Right lobe of liver (tissue), 6 donors: ENCODE data around the gene FAM171A1. TPM values are rescaled to one million over a fixed set of nuclear protein-coding genes. Genes with fewer than 3 reads are reported as not detected.
A peak's percentile ranks its signal among the peaks of the same experiment; 100 is the strongest.
"Not testable (repeated sequence)": the region's sequence is repeated elsewhere in the genome, so short reads cannot be mapped to it uniquely, and the experiment has no call there.

Experiments used
- ATAC-seq, 4 donors: fragments of 200-7000 bp; cut with Tn5 transposase; one replicate each; pipeline ENCODE4 v1.9.1; 2020; ENCODE audit warnings: mild to moderate bottlenecking in 4 of 4, moderate library complexity in 4 of 4
- DNase-seq, 3 donors: peaks; one replicate each; pipeline ENCODE4 v3.0.0-alpha.2; 2020
- H3K27ac ChIP-seq, 3 donors: fragments of 200-600 bp; one replicate each; pipeline ENCODE4 v1.8.0; 2022
- H3K27me3 ChIP-seq, 2 donors: fragments of 200-600 bp; one replicate each; pipeline ENCODE4 v1.8.0; 2022
- H3K36me3 ChIP-seq, 4 donors: fragments of 200-600 bp; sonication (generic) in 1 of 4; one replicate each; pipeline versions ENCODE4 v1.5.1 to v1.8.0; 2017 to 2022; ENCODE audit warnings: control low read depth in 1 of 4
- H3K4me1 ChIP-seq, 4 donors: fragments of 200-600 bp; sonication (generic) in 1 of 4; one replicate each; pipeline versions ENCODE4 v1.5.1 to v1.8.0; 2017 to 2022; ENCODE audit warnings: control low read depth in 1 of 4
- H3K4me3 ChIP-seq, 3 donors: fragments of 200-600 bp; one replicate each; pipeline ENCODE4 v1.8.0; 2022
- H3K9me3 ChIP-seq, 4 donors: fragments of 200-600 bp; sonication (generic) in 1 of 4; one replicate each; pipeline versions ENCODE4 v1.5.1 to v1.8.0; 2017 to 2022; ENCODE audit warnings: control low read depth in 1 of 4
- POLR2A ChIP-seq: fragments of 450-650 bp; IDR thresholded peaks from one replicate; pipeline ENCODE4 v1.6.1; 2017; ENCODE audit warnings: antibody characterized with exemption, mild to moderate bottlenecking
- WGBS: methylation state at CpG from one replicate; pipeline ENCODE4 v1.1.6; 2018; ENCODE audit warnings: low coverage, low lambda C conversion rate; ENCODE audit not compliant: insufficient coverage; ENCODE audit errors: missing lambda C conversion rate; 5-methylcytosine and 5-hydroxymethylcytosine counted together
- intact Hi-C, 2 donors: fragments of 100-400 bp; cut with DNase I; formaldehyde crosslinking; loops; one replicate each; pipeline versions ENCODE4 v1.11.2 to v1.14.1; 2022
- total RNA-seq, 6 experiments: library from RNA; depleted of rRNA in 2 of 6; stranded (reverse); fragments of >200 nt in 2 of 6; fragmentation: NEBNext Ultra II Directional in 3 of 6; extraction: Animal tissue kit (Norgen Biotek cat#: 25700) in 3 of 6; gene quantifications; one replicate each; pipeline versions ENCODE4 v1.1.0 to v1.2.4, GENCODE V29; 2016 to 2023
- TF ChIP-seq, protein P1 (sequence below), 4 donors: fragments of 200-600 bp in 3 of 4; fragments of 450-650 bp in 1 of 4; IDR thresholded peaks; one replicate each; pipeline versions ENCODE4 v1.5.1 to v1.8.0; 2016 to 2022; ENCODE audit warnings: antibody characterized with exemption in 4 of 4, mild to moderate bottlenecking in 2 of 4
- donor health status: DM: no; HTN: yes; CAD: no.
- donor health status: DM: no; HTN: no; CAD: no.
- donor health status: DM: no; HTN: no; CAD: no.
- donor health status: DM: no; HTN: yes; CAD: no.
- donor health status: DM: no; HTN: yes; CAD: no.

FAM171A1 gene
- total RNA-seq, 6 experiments from 2014 or later, result 6.1 to 12.1 (median 10.3) TPM

DNA sequence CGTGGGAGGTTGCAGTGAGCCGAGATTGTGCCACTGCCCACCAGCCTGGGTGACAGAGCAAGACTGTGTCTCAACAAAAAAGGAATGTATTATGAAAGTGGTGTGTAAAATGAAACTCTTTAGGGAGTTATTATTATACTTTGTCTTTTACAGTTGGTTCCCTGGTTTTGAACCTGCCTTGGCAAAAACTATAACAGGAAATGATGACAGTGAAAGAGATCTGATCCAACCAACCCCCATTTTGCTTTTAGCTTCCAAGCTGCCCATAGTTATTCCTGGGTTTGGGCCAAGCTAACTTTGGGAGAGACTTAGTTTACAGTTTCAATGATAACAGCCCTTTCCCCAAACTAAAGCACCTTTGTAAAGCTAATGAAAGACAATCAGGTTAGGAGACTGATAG is 168.4 kb downstream of the FAM171A1 start:
- ATAC-seq (no peak), DNase-seq (no peak)
- Histone ChIP-seq H3K36me3 (no peaks in the 10 kb centered on the region), H3K27ac (no peak overlapping the region), H3K27me3 (no peaks in the 10 kb centered on the region), H3K4me1 (no peaks in the 10 kb centered on the region), H3K4me3 (no peak overlapping the region), H3K9me3 (no peaks in the 10 kb centered on the region)
- 90% methylated on average over 2 of the region's 2 CpGs for WGBS
- intact Hi-C loops, result no loop called here
- TF ChIP-seq, protein P1, sequence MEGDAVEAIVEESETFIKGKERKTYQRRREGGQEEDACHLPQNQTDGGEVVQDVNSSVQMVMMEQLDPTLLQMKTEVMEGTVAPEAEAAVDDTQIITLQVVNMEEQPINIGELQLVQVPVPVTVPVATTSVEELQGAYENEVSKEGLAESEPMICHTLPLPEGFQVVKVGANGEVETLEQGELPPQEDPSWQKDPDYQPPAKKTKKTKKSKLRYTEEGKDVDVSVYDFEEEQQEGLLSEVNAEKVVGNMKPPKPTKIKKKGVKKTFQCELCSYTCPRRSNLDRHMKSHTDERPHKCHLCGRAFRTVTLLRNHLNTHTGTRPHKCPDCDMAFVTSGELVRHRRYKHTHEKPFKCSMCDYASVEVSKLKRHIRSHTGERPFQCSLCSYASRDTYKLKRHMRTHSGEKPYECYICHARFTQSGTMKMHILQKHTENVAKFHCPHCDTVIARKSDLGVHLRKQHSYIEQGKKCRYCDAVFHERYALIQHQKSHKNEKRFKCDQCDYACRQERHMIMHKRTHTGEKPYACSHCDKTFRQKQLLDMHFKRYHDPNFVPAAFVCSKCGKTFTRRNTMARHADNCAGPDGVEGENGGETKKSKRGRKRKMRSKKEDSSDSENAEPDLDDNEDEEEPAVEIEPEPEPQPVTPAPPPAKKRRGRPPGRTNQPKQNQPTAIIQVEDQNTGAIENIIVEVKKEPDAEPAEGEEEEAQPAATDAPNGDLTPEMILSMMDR (IDR thresholded peaks at IDR 0.05), result no peak
- TF ChIP-seq POLR2A, result no peak

DNA sequence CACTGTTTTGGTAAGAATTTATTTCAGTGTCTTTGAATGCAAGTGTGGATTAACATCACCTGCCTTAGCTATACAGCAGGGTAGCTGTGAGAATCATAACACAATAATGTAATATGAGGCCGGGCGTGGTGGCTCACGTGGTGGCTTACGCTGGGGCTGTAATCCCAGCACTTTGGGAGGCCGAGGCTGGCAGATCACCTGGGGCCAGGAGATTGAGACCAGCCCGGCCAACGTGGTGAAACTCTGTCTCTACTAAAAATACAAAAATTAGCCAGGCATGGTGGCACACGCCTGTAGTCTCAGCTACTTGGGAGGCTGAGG is 168.8 kb downstream of the FAM171A1 start:
- H3K9me3 ChIP-seq, DNase-seq, ATAC-seq, intact Hi-C loops, H3K27me3 ChIP-seq, H3K36me3 ChIP-seq, H3K4me3 ChIP-seq, H3K27ac ChIP-seq, H3K4me1 ChIP-seq: not testable (repeated sequence)
- WGBS, result 93% methylated on average over 7 of the region's 8 CpGs

DNA sequence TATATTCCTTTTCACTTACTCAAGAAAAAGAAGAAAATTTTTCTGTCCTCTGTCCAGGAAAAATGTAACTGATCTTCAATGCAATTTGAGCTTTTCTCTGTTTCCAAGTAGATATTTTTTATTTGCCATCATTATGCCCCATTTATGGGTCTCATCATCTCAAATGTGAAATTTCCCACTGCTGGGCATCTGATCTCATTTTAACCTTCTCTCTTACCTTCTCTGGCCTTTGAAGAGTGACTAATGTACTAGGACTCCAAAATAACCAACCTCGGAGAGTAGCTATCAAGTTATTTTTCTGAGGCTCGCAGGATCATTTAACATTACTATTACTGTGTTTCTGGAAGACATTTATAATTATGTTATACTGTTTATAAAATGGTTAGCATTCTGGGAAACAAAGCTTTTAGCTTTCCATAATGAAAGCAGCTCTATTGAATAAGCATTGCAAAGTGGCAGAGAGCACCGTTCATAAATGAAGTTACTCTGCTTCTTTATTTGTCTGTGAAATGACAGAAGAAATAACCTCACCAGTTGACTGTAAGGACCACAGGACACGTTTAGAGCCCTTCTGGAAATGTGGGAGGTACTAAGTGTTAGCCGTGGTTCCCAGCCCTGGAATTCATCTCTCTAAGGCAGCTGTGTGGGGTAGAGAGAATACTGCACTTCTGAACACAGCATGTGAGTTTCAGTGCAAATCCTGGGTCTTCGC is 169.3 kb downstream of the FAM171A1 start:
- TF ChIP-seq, protein P1 (IDR thresholded peaks at IDR 0.05), result no peak
- no peak for TF ChIP-seq POLR2A
- Histone ChIP-seq H3K4me1 (no peaks in the 10 kb centered on the region), H3K36me3 (no peaks in the 10 kb centered on the region), H3K27ac (no peak overlapping the region), H3K9me3 (no peaks in the 10 kb centered on the region), H3K27me3 (no peaks in the 10 kb centered on the region), H3K4me3 (no peak overlapping the region)
- 80% methylated on average over 6 of the region's 6 CpGs for WGBS
- DNase-seq, result no peak
- intact Hi-C loops, result no loop called here
- no peak for ATAC-seq

DNA sequence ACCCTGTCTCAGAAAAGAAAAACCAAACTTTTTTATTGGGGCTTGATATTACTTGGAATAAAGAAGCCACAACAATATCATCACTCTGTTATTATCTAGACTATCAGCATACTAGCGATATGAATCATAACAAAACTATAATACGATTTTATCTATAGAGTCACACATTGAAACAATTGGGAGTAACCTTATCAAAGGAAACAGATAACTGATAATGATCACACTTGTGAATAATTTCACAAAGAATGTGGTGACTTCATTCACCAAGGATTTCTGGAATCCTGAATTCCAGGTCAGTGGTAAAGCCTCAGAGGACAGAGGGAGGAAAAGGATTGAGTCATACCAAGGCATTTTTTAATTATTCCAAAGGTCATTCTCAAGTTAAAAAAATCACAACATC is 170.5 kb downstream of the FAM171A1 start:
- TF ChIP-seq, protein P1 (IDR thresholded peaks at IDR 0.05), result no peak
- no peak for TF ChIP-seq POLR2A
- WGBS, result 38% methylated on average over 2 of the region's 2 CpGs
- Histone ChIP-seq H3K9me3 (no peaks in the 10 kb centered on the region), H3K36me3 (no peaks in the 10 kb centered on the region), H3K4me3 (no peak overlapping the region), H3K27me3 (no peaks in the 10 kb centered on the region), H3K27ac (no peak overlapping the region), H3K4me1 (no peaks in the 10 kb centered on the region)
- DNase-seq (no peak), ATAC-seq (peak in 2 of 4 donors; percentile 53 to 80)
- intact Hi-C loops, result no loop called here

DNA sequence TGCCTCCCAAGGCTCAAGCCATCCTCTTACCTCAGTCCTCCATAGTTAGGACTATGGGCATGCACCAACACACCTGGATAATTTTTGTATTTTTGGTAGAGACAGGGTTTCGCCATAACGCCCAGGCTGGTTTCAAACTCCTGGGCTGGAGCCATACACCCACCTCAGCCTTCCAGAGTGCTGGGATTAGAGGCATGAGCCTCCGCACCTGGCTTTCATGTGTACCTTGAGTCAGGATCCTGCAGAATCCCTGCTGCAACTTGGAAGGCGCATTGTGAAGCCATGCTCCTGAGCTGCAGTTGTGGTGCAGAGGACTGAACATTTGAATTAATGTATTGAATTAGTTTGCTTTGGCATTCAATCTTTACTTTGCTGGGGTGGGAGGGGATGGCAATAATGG is 173.2 kb downstream of the FAM171A1 start:
- Histone ChIP-seq H3K27ac (no peak overlapping the region), H3K36me3 (no peaks in the 10 kb centered on the region), H3K27me3 (no peaks in the 10 kb centered on the region), H3K4me3 (no peak overlapping the region), H3K9me3 (no peaks in the 10 kb centered on the region), H3K4me1 (no peaks in the 10 kb centered on the region)
- intact Hi-C loops, result no loop called here
- TF ChIP-seq POLR2A, result no peak
- TF ChIP-seq, protein P1 (IDR thresholded peaks at IDR 0.05), result no peak
- ATAC-seq (no peak), DNase-seq (no peak)
- WGBS, result no CpG with 5 or more reads among the region's 4 CpGs
